Measurements from ENCODE around the gene SELENOM.
A peak's percentile ranks its signal among the peaks of the same experiment; 100 is the strongest.

The SELENOM gene

DNA sequence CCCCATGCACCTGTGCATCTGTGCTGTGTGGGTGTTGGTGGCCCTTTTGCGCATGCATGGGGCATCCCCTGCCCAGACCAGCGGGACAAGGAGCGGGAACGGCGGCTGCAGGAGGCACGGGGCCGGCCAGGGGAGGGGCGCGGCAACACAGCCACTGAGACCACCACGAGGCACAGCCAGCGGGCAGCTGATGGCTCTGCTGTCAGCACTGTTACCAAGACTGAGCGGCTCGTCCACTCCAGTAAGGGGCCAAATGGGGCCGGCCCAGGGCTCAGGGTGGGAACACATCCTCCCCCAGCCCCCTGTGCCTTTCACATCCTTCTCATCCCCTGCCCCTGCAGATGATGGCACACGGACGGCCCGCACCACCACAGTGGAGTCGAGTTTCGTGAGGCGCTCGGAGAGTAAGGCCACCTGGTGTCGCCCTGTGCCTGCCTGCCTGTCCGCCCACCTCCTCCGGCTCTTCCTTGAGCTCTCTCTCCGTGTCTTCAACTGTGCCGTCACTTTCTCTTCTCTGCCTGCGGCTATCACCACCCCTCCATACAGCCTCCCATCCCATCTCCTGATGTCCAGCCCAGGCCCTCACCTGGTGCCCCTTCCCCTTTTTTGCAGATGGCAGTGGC, 10.6 kb downstream of the SELENOM start:
- DNase-seq (ENCODE audit: low spot score) = no peak
- H3K27ac ChIP-seq = no peak overlapping the region
- ChIA-PET POLR2A (ENCODE audit: low non-redundant PET) (no interaction called here), CTCF (no interaction called here)
- TF ChIP-seq, protein P1, sequence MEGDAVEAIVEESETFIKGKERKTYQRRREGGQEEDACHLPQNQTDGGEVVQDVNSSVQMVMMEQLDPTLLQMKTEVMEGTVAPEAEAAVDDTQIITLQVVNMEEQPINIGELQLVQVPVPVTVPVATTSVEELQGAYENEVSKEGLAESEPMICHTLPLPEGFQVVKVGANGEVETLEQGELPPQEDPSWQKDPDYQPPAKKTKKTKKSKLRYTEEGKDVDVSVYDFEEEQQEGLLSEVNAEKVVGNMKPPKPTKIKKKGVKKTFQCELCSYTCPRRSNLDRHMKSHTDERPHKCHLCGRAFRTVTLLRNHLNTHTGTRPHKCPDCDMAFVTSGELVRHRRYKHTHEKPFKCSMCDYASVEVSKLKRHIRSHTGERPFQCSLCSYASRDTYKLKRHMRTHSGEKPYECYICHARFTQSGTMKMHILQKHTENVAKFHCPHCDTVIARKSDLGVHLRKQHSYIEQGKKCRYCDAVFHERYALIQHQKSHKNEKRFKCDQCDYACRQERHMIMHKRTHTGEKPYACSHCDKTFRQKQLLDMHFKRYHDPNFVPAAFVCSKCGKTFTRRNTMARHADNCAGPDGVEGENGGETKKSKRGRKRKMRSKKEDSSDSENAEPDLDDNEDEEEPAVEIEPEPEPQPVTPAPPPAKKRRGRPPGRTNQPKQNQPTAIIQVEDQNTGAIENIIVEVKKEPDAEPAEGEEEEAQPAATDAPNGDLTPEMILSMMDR (conservative IDR thresholded peaks at IDR 0.05; ENCODE audit: low read depth) = no peak

DNA sequence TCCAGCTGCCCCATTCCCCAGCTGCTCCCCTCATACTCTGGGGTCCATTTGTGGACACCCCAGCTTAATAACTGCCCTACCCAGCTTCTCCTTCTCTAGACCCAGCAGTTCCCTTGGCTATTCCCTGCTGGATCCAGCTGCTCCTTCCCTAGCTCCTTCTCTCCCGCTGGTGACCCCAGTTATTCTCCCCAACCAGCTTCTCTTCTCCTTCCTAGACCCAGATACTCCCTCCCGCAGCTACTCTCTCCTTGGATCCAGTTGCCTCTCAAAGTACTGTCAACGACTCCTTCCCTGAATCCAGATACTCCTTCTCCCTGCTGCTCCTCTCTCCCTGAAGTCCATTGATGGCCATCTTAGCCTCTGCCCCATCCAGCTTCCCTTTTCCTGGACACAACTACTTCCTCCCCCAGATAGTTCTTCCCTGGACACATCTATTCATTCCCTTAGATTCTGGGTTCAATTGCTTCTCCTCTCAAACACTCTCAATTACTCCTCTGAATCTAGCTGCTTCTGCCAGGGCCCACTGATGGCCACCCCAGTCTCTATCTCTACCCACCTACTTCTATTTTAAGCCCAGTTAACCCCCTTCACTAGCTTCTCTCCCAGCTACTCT, 11.6 kb downstream of the SELENOM start:
- no peak for DNase-seq (ENCODE audit: low spot score)
- ChIA-PET POLR2A (ENCODE audit: low non-redundant PET) (no interaction called here), CTCF (interaction anchor here (1.7 kb wide), 1 partner anchor 11 kb away, joined by 4 read pairs; no protein-coding TSS in a partner anchor)
- TF ChIP-seq, protein P1 (conservative IDR thresholded peaks at IDR 0.05; ENCODE audit: low read depth) = no peak
- H3K27ac ChIP-seq = no peak overlapping the region

DNA sequence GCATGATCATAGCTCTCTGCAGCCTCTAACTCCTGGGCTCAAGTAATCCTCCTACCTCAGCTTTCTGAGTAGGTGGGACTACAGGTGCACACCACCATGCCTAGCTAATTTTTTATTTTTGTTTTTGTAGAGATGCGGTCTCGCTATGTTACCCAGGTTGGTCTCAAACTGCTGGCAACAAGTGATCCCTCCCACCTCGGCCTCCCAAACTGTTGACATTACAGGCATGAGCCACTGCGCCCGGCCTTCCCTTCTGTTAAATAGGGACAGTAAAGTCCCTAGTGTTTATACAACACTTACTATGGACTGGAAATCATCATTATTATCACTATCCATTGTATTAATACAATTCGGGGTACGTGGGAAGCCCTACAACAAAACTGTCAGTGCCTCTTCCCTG, 12.6 kb downstream of the SELENOM start:
- ChIA-PET CTCF (interaction anchor here (1.7 kb wide), 1 partner anchor 10 kb away, joined by 4 read pairs; no protein-coding TSS in a partner anchor), POLR2A (ENCODE audit: low non-redundant PET) (no interaction called here)
- H3K27ac ChIP-seq = no peak overlapping the region
- no peak for DNase-seq (ENCODE audit: low spot score)
- TF ChIP-seq, protein P1 (conservative IDR thresholded peaks at IDR 0.05; ENCODE audit: low read depth) = no peak

DNA sequence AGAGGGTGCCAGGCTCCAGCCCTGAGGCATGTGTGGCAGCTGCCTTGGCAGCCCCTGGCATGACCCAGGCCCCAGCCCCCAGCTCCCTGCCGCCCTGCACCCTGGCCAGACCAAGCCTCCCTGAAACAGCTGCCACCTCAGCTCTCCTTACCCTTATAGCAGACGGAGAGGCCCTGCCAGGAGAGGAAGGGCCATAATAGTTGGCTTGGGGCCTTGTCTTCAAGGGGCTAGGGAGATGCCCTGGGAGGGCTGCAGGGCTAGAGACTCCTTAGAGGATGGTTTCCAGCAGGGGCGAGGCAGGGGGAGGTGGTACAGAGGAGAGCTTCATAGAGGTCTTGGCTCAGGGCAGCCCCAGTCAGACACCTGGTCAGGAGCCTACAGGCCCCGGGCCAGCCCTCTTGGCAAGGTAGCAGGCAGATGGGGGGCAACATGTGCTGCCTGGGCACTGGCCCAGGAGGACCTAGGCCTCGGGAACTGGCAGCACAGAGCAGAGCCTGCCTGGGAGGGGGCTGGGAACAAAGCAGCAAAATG, 13.3 kb downstream of the SELENOM start:
- ChIA-PET POLR2A (ENCODE audit: low non-redundant PET) (no interaction called here), CTCF (interaction anchor here (0.8 to 1.1 kb wide), 2 partner anchors 9 to 33 kb away, joined by 4 to 7 read pairs; no protein-coding TSS in a partner anchor)
- DNase-seq (ENCODE audit: low spot score) = no peak
- TF ChIP-seq, protein P1 (conservative IDR thresholded peaks at IDR 0.05; ENCODE audit: low read depth) = no peak
- H3K27ac ChIP-seq = 0 out of 2 replicates have a peak overlapping the region, but pooled peaks have one; percentile 16

DNA sequence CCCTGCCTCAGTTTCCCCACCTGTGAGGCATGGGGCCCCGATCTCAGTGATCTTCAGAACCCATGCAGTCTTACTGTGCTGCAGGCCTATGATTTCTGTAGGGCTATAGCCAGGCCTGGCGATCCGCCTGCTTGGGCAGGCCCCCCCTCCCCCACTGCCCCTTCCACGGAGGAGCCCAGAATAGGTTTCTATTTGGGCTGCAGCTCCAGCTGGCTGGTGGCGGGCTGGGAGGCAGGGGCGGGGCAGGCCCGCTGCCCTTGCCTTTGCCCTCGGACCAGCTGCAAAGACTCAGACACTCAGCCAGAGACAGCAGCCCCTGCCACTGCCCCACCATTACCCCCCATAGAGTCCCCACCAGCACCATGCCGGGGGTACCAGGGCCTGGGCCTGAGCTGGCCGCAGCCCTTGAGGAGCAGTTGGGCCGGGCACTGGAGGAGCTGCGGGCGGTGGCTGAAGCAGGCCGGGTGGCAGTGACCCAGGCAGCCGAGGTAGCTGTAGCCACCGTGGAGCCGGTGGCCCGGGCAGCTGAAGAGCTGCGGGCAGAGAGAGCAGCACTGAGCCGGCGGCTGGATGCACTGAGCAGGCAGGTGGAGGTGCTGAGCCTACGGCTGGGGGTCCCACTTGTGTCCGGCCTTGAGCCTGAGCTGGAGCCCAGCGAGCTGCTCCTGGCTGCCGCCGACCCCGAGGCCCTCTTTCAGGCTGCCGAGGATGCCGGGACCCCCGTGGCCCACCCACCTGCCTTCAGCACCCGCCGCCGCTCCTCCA, 14.1 kb downstream of the SELENOM start:
- H3K27ac ChIP-seq = 0 out of 2 replicates have a peak overlapping the region, but pooled peaks have one; percentile 16
- no peak for DNase-seq (ENCODE audit: low spot score)
- CTCF ChIA-PET = interaction anchor here (0.8 to 1.1 kb wide), 2 partner anchors 8 to 32 kb away, joined by 4 to 7 read pairs; no protein-coding TSS in a partner anchor
- TF ChIP-seq, protein P1 (conservative IDR thresholded peaks at IDR 0.05; ENCODE audit: low read depth) = no peak
- POLR2A ChIA-PET (ENCODE audit: low non-redundant PET) = no interaction called here

DNA sequence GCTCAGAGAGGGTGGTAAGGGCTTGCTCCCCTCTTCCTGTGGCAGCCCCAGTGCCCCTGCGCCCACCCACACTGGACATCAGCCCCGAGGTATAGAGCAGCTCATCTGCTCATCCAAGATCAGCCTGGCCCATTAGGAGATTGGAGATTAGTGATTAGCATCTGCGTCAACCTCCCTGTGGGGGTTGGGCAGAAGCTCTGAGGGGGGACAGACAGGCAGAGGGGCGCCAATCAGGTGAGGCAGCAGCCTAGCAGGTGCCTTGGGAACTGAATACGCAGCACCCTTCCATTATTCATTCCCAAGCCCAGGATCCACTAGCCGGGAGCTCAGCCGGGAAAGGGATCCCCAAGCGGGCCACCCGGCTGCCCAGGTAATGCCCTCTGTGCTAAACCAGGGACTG, 15.2 kb downstream of the SELENOM start:
- TF ChIP-seq, protein P1 (conservative IDR thresholded peaks at IDR 0.05; ENCODE audit: low read depth) = no peak
- ChIA-PET CTCF (interaction anchor here (0.7 kb wide), 1 partner anchor 833 kb away, joined by 3 read pairs; no protein-coding TSS in a partner anchor), POLR2A (ENCODE audit: low non-redundant PET) (no interaction called here)
- no peak overlapping the region for H3K27ac ChIP-seq
- DNase-seq (ENCODE audit: low spot score) = no peak

All from RWPE1 (cell line).